ENCODE results near the gene ASXL2.

ASXL2 gene

DNA sequence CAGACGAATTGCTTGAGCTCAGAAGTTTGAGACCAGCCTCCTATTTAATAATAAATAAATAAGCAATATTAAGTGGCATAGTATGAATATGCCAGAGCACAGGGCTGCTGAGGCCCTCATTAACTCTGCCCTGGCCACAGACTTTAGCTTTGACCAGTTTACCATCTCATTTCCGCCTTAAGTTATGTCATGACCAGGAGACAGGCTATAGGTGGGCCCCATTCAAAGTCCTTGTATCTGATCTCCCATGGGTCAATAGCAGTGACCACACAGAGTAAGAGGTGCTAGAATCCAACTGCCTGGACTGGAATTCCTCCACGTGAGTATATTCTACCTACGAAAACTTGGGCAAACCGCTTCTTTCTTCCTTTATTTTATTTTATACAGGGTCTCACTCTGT, 13.4 kb upstream of the ASXL2 start:
- 100% methylated on average over 1 to 3 of the region's 5 CpGs for WGBS, 2 experiments (ENCODE audit: insufficient coverage in 2 of 2)
- H3K4me1 ChIP-seq (ENCODE audit: control insufficient read depth, insufficient read depth, low read length, poor library complexity, severe bottlenecking), result peaks cover 6% of the 10 kb centered on the region
- H3K4me3 ChIP-seq (ENCODE audit: extremely low read depth, insufficient read depth, low read length, poor library complexity, severe bottlenecking), result no peak overlapping the region
- no peak overlapping the region for H3K27ac ChIP-seq (ENCODE audit: low read depth, low read length, severe bottlenecking)
- H3K9me3 ChIP-seq (ENCODE audit: control insufficient read depth, low read length), result no peaks in the 10 kb centered on the region
- no peaks in the 10 kb centered on the region for H3K36me3 ChIP-seq (ENCODE audit: control insufficient read depth, insufficient read depth, low read length)

DNA sequence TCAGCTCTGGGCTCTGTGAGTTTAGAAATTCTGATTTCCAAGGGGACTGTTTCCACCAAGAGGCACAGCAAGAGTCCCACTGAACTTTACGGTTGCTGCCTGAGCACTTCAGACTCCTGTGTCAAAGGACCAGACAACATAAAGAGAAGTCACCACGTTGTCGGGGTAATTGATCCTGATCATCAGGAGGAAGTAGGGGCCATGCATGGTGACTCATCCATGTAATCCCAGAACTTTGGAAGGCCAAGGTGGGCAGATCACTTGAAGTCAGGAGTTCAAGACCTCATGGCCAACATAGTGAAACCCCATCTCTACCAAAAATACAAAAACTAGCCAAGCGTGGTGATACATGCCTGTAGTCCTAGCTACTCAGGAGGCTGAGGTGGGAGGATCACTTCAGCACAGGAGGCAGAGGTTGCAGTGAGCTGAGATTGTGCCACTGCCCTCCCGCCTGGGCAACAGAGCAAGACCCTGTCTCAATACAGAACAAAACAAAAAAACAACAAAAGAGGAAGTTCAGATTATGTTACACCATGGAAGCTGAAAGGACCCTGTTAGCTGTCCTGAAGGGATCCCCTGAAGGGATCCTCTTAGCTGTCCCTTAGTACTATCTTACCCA, 9.4 kb upstream of the ASXL2 start:
- Histone ChIP-seq H3K27ac (ENCODE audit: low read depth, low read length, severe bottlenecking) (no peak overlapping the region), H3K4me1 (ENCODE audit: control insufficient read depth, insufficient read depth, low read length, poor library complexity, severe bottlenecking) (no peaks in the 10 kb centered on the region), H3K36me3 (ENCODE audit: control insufficient read depth, insufficient read depth, low read length) (no peaks in the 10 kb centered on the region), H3K9me3 (ENCODE audit: control insufficient read depth, low read length) (no peaks in the 10 kb centered on the region), H3K4me3 (ENCODE audit: extremely low read depth, insufficient read depth, low read length, poor library complexity, severe bottlenecking) (no peak overlapping the region)
- 74 to 88% methylated on average over 3 of the region's 5 CpGs for WGBS, 2 experiments (ENCODE audit: insufficient coverage in 2 of 2)

DNA sequence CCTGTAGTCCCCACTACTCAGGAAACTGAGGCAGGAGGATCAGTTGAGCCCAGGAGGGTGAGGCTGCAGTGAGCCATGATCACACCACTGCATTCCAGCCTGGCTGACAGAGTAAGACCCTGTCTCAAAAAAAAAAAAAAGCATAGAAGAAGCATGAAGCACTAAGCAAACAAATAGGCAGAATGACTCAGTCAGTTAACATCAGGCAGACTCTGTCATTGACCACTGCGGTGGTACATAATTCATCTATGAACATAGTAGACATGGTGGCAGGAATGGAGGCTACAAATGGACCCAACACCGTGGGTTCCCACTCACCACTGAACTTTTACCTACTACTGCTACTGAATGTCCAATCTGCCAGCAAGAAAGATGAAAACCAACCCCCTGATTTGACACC, 7.6 kb upstream of the ASXL2 start:
- Histone ChIP-seq H3K9me3 (ENCODE audit: control insufficient read depth, low read length) (no peaks in the 10 kb centered on the region), H3K4me1 (ENCODE audit: control insufficient read depth, insufficient read depth, low read length, poor library complexity, severe bottlenecking) (no peaks in the 10 kb centered on the region), H3K27ac (ENCODE audit: low read depth, low read length, severe bottlenecking) (no peak overlapping the region), H3K36me3 (ENCODE audit: control insufficient read depth, insufficient read depth, low read length) (no peaks in the 10 kb centered on the region), H3K4me3 (ENCODE audit: extremely low read depth, insufficient read depth, low read length, poor library complexity, severe bottlenecking) (no peak overlapping the region)
- WGBS, 2 experiments (ENCODE audit: insufficient coverage in 2 of 2), result 100% methylated on average over 1 of the region's 2 CpGs; no CpG with 5 or more reads in 1 of the 2 experiments

DNA sequence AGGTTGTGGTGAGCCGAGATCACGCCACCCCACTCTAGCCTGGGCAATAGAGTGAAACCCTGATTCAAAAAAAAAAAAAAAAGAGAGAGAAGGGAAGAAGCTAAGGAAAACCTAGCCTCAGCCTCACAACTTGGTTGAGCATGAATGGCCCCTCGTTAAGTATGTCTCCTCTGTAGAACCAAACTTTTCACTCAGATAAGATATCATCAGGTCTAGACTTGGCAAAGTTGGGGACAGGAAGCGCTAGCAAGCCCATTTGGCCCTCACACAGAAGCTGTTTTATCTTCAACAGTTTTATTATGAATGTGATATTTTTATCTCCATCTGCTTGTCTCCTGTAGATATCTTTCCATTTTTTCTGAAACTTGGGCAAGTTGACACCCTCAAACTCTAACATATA, 3.5 kb upstream of the ASXL2 start:
- 75% methylated on average over 4 of the region's 4 CpGs; no CpG with 5 or more reads in 1 of the 2 experiments for WGBS, 2 experiments (ENCODE audit: insufficient coverage in 2 of 2)
- Histone ChIP-seq H3K27ac (ENCODE audit: low read depth, low read length, severe bottlenecking) (no peak overlapping the region), H3K36me3 (ENCODE audit: control insufficient read depth, insufficient read depth, low read length) (no peaks in the 10 kb centered on the region), H3K4me3 (ENCODE audit: extremely low read depth, insufficient read depth, low read length, poor library complexity, severe bottlenecking) (no peak overlapping the region), H3K4me1 (ENCODE audit: control insufficient read depth, insufficient read depth, low read length, poor library complexity, severe bottlenecking) (peaks cover 6% of the 10 kb centered on the region), H3K9me3 (ENCODE audit: control insufficient read depth, low read length) (no peaks in the 10 kb centered on the region)

DNA sequence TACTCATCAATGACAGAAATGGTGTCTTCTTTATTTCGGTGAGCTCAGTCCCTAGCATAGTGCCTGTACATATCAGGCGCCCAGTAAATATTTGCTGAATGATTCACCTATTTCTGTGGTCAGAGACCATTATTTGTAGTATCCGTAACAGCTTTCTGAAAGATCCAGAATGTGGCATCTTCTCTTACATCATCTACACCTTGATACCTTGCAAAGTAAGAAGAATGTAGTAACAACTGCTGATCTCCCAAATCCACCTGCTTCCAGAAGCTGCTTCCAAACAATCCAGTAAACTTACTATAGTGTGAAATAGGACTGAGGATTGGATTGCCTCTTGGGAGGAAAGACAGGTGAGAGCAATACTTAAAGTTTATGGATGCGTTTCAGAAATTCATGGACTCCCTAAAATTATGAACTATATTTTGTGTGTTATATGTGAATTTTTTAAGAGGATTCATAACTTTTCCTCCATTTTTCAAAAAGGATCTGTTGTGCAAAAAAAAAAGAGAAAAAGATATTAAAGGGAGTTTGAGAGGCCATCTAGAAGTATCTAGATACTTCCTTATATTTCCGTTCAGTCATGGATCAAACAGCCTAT, 945 bp upstream of the ASXL2 start:
- WGBS, 2 experiments (ENCODE audit: insufficient coverage in 2 of 2), result 88% methylated on average over 1 to 2 of the region's 5 CpGs
- H3K4me3 ChIP-seq (ENCODE audit: extremely low read depth, insufficient read depth, low read length, poor library complexity, severe bottlenecking), result peak overlapping the region; percentile 97
- H3K27ac ChIP-seq (ENCODE audit: low read depth, low read length, severe bottlenecking), result peak overlapping the region; percentile 93
- H3K4me1 ChIP-seq (ENCODE audit: control insufficient read depth, insufficient read depth, low read length, poor library complexity, severe bottlenecking), result peaks cover 6% of the 10 kb centered on the region
- H3K36me3 ChIP-seq (ENCODE audit: control insufficient read depth, insufficient read depth, low read length), result peaks cover 10% of the 10 kb centered on the region
- H3K9me3 ChIP-seq (ENCODE audit: control insufficient read depth, low read length), result no peaks in the 10 kb centered on the region

DNA sequence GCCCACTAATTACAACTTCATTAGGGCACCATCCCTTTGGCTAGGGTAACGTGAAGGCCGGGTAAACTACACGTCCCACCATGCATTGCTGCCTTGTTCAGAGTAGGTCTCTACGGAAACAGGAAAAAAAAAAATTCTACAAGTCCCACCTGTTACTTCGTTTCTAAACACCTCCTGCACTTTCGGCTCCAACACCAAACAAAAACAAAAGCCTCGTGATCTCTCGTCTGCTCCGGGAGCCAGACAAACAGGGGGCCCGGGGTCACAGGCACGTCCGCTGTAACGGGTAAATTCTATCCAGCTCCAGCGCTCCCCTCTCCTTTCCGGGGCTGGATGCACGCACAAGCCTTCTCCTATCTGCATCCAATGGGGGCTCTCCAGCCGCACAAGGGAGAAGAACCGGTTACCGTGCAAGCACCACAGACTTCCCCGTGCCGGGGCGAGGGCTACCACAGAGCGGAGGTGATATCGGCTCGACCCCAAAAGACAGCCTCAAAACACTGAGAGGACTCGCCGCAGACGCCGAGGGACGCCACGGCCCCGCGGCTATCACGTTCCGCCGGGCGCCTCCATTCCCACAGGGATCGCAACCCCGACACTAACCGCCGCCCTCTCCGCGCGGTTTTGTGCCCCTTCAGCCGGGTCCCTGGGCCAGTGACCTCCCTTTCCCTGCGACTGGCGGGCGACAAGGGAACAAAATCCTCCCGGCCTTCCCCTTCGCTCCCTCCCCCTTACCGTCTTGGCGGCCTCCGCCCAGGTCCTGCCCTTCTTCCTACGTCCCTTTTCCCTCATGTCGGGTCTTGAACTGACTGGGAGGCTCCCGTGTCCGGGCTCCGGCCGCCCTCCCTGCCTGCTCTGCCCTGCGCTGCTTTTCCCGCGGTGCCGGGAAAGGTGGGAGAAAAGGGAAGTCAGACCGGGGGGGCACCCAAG, 591 bp downstream of the ASXL2 start:
- H3K4me3 ChIP-seq (ENCODE audit: extremely low read depth, insufficient read depth, low read length, poor library complexity, severe bottlenecking), result peak overlapping the region; percentile 97
- H3K4me1 ChIP-seq (ENCODE audit: control insufficient read depth, insufficient read depth, low read length, poor library complexity, severe bottlenecking), result peaks cover 6% of the 10 kb centered on the region
- H3K36me3 ChIP-seq (ENCODE audit: control insufficient read depth, insufficient read depth, low read length), result peaks cover 16% of the 10 kb centered on the region
- H3K27ac ChIP-seq (ENCODE audit: low read depth, low read length, severe bottlenecking), result peak overlapping the region; percentile 93
- no peaks in the 10 kb centered on the region for H3K9me3 ChIP-seq (ENCODE audit: control insufficient read depth, low read length)
- 0% methylated on average over 43 to 54 of the region's 64 CpGs for WGBS, 2 experiments (ENCODE audit: insufficient coverage in 2 of 2)

DNA sequence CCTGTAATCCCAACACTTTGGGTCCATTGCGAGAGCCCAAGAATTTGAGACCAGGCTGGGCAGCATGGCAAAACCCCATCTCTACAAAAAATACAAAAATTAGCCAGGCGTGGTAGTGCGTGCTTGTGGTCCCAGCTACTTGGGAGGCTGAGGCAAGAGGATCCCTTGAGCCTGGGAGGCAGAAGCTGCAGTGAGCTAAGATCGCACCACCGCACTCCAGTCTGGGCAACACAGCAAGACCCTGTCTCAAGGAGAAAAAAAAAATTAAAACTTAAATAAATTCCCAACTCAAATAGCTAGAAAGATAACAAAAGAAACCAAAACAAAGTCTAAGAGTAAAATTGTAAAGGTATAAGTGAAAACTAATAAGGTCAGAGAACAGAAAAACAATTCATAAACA, 6.2 kb downstream of the ASXL2 start:
- H3K4me3 ChIP-seq (ENCODE audit: extremely low read depth, insufficient read depth, low read length, poor library complexity, severe bottlenecking), result no peak overlapping the region
- no peak overlapping the region for H3K27ac ChIP-seq (ENCODE audit: low read depth, low read length, severe bottlenecking)
- no peaks in the 10 kb centered on the region for H3K9me3 ChIP-seq (ENCODE audit: control insufficient read depth, low read length)
- H3K4me1 ChIP-seq (ENCODE audit: control insufficient read depth, insufficient read depth, low read length, poor library complexity, severe bottlenecking), result no peaks in the 10 kb centered on the region
- WGBS, 2 experiments (ENCODE audit: insufficient coverage in 2 of 2), result 100% methylated on average over 2 to 4 of the region's 5 CpGs
- H3K36me3 ChIP-seq (ENCODE audit: control insufficient read depth, insufficient read depth, low read length), result peaks cover 40% of the 10 kb centered on the region

DNA sequence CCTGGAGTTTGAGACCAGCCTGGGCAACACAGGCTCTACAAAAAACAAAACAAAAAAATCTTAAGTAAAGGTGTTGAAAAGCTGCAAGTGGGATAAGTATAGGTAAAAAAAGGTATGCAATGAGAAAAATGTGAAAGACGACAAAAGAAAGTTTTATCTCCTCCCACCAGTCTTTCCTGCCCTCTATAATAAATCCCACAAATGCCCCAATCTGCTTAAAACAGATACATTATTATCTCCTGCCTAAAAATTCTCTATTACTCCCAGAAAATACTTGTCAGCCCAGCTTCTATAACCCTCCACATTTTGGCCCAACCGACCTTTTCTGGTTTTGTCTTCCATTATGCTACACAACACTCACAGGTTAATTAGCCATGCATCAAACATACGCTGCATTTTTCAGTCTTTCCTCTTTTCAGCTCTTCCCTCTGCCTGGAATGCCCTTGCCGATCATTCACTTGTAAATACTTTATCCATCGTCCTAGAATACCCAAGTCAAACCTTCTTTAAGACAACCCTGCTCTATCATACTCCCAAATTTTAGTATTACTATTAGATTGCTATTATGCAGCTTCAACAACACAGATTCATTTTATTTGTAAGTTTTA, 10.8 kb downstream of the ASXL2 start:
- H3K4me3 ChIP-seq (ENCODE audit: extremely low read depth, insufficient read depth, low read length, poor library complexity, severe bottlenecking), result no peak overlapping the region
- H3K9me3 ChIP-seq (ENCODE audit: control insufficient read depth, low read length), result no peaks in the 10 kb centered on the region
- 65 to 68% methylated on average over 4 to 5 of the region's 5 CpGs for WGBS, 2 experiments (ENCODE audit: insufficient coverage in 2 of 2)
- H3K27ac ChIP-seq (ENCODE audit: low read depth, low read length, severe bottlenecking), result no peak overlapping the region
- H3K36me3 ChIP-seq (ENCODE audit: control insufficient read depth, insufficient read depth, low read length), result peaks cover 32% of the 10 kb centered on the region
- no peaks in the 10 kb centered on the region for H3K4me1 ChIP-seq (ENCODE audit: control insufficient read depth, insufficient read depth, low read length, poor library complexity, severe bottlenecking)

DNA sequence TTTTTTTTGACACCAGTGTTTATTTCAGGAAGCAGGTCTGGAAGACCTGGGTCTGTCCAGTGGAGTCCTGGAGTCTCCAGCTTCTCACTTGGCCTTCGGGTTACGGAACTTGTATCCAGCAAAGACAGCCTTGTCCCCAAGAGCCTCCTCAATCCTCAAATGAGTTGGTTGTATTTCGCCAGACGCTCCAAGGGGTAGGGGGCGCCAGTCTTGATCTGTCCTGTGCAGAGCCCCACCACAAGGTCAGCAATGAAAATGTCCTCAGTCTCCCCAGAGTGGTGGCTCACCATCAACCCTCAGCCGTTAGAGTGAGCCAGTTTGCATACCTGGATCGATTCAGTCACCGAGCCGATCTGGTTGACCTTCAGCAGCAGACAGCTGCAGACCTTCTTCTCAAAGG, 21.9 kb downstream of the ASXL2 start:
- WGBS, 2 experiments (ENCODE audit: insufficient coverage in 2 of 2), result 94 to 95% methylated on average over 8 to 9 of the region's 9 CpGs
- Histone ChIP-seq H3K27ac (ENCODE audit: low read depth, low read length, severe bottlenecking) (no peak overlapping the region), H3K36me3 (ENCODE audit: control insufficient read depth, insufficient read depth, low read length) (peaks cover 6% of the 10 kb centered on the region), H3K9me3 (ENCODE audit: control insufficient read depth, low read length) (no peaks in the 10 kb centered on the region), H3K4me3 (ENCODE audit: extremely low read depth, insufficient read depth, low read length, poor library complexity, severe bottlenecking) (no peak overlapping the region), H3K4me1 (ENCODE audit: control insufficient read depth, insufficient read depth, low read length, poor library complexity, severe bottlenecking) (no peaks in the 10 kb centered on the region)

DNA sequence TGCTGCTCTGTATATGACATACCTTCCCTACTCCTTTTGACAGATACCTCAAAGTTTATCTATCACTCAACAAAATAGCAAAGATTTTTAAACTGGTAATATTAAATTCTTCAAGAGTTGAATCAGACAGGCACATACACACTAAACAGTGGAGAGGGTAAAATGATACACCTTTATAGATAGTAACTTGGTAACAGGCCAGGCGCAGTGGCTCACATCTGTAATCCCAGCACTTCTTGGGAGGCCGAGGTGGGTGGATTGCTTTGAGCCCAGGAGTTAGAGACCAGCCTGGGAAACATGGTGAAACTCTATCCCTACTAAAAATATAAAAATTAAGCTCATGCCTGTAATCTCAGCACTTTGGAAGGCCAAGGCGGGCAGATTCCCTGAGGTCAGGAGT, 23.2 kb downstream of the ASXL2 start:
- no peak overlapping the region for H3K4me3 ChIP-seq (ENCODE audit: extremely low read depth, insufficient read depth, low read length, poor library complexity, severe bottlenecking)
- no peaks in the 10 kb centered on the region for H3K4me1 ChIP-seq (ENCODE audit: control insufficient read depth, insufficient read depth, low read length, poor library complexity, severe bottlenecking)
- H3K9me3 ChIP-seq (ENCODE audit: control insufficient read depth, low read length), result no peaks in the 10 kb centered on the region
- WGBS, 2 experiments (ENCODE audit: insufficient coverage in 2 of 2), result 100% methylated on average over 2 to 3 of the region's 3 CpGs
- H3K36me3 ChIP-seq (ENCODE audit: control insufficient read depth, insufficient read depth, low read length), result peaks cover 6% of the 10 kb centered on the region
- H3K27ac ChIP-seq (ENCODE audit: low read depth, low read length, severe bottlenecking), result no peak overlapping the region

Measured in mesodermal cell (in vitro differentiated cells).